Uterus (tissue), 4 donors: ENCODE measurements around the gene LUC7L2. TPM values are rescaled to one million over a fixed set of nuclear protein-coding genes. Genes with fewer than 3 reads are reported as not detected.
"Not testable (repeated sequence)": the region's sequence is repeated elsewhere in the genome, so short reads cannot be mapped to it uniquely, and the experiment has no call there.

Source experiments
- DNase-seq, 2 donors: peaks; one replicate each; pipeline ENCODE4 v3.0.0-alpha.2; 2019 to 2020
- H3K27ac ChIP-seq, 2 donors: fragments of 200-600 bp; sonication (generic); 1 replicate in 1 of 2; 2 replicates in 1 of 2; pipeline ENCODE4 v1.5.1; 2016 to 2018
- H3K27me3 ChIP-seq, 2 donors: fragments of 200-600 bp; sonication (generic); one replicate each; pipeline ENCODE4 v1.5.1; 2018 to 2019; ENCODE audit warnings: control low read depth in 1 of 2
- H3K36me3 ChIP-seq, 2 donors: fragments of 200-600 bp; sonication (generic); one replicate each; pipeline ENCODE4 v1.5.1; 2019; ENCODE audit warnings: control low read depth in 1 of 2
- H3K4me1 ChIP-seq, 2 donors: fragments of 200-600 bp; sonication (generic); one replicate each; pipeline ENCODE4 v1.5.1; 2018 to 2019; ENCODE audit warnings: control low read depth in 1 of 2
- H3K4me3 ChIP-seq, 2 donors: fragments of 200-600 bp; sonication (generic); 1 replicate in 1 of 2; 2 replicates in 1 of 2; pipeline ENCODE4 v1.5.1; 2018 to 2019; ENCODE audit warnings: mild to moderate bottlenecking in 1 of 2
- H3K9me3 ChIP-seq, 2 donors: fragments of 200-600 bp; sonication (generic); one replicate each; pipeline ENCODE4 v1.5.1; 2019; ENCODE audit warnings: control low read depth in 1 of 2
- CTCF ChIP-seq, 4 experiments: fragments of 200-600 bp in 2 of 4; fragments of 450-650 bp in 2 of 4; sonication (generic) in 2 of 4; IDR thresholded peaks; one replicate each; pipeline ENCODE4 v1.5.1; 2016 to 2019; ENCODE audit warnings: antibody characterized with exemption in 4 of 4, mild to moderate bottlenecking in 2 of 4, moderate library complexity in 1 of 4
- POLR2A ChIP-seq, 2 donors: fragments of 450-650 bp; IDR thresholded peaks; one replicate each; pipeline ENCODE4 v1.6.1; 2016; ENCODE audit warnings: antibody characterized with exemption in 2 of 2, mild to moderate bottlenecking in 1 of 2, moderate library complexity in 1 of 2
- intact Hi-C: fragments of 100-400 bp; cut with DNase I; formaldehyde crosslinking; loops from one replicate; pipeline ENCODE4 v1.15.1; 2023; ENCODE audit warnings: low total_unique reads
- total RNA-seq, 4 donors: library from RNA; depleted of rRNA in 3 of 4; stranded (reverse); fragments of >200 nt in 3 of 4; gene quantifications; one replicate each; pipeline versions ENCODE4 v1.1.0 to v1.2.4, GENCODE V29; 2014 to 2023
- donor health status: DM: yes; HTN: yes; CAD: no.

Gene LUC7L2
- total RNA-seq, 4 donors from 2014 or later, result 37.4 to 142 (median 72.6) TPM

- Histone ChIP-seq H3K9me3 (no peaks in the 10 kb centered on the region), H3K36me3 (no peaks in the 10 kb centered on the region), H3K4me1 (no peaks in the 10 kb centered on the region), H3K27ac (no peak overlapping the region), H3K27me3 (no peaks in the 10 kb centered on the region), H3K4me3 (no peak overlapping the region)
- no peak for TF ChIP-seq POLR2A (IDR thresholded peaks at IDR 0.05)
- TF ChIP-seq CTCF (IDR thresholded peaks at IDR 0.05), result no peak
- intact Hi-C loops, result no loop called here
- DNase-seq, result no peak
These were observed 30.6 kb upstream of the LUC7L2 start for GRCh38 chr7:139329119-139329518.

- no peak for DNase-seq
- TF ChIP-seq CTCF (IDR thresholded peaks at IDR 0.05), result no peak
- TF ChIP-seq POLR2A (IDR thresholded peaks at IDR 0.05), result no peak
- H3K9me3 ChIP-seq, result no peaks in the 10 kb centered on the region
- H3K4me1 ChIP-seq, result no peaks in the 10 kb centered on the region
- no peak overlapping the region for H3K27ac ChIP-seq
- no peak overlapping the region for H3K4me3 ChIP-seq
- no peaks in the 10 kb centered on the region for H3K36me3 ChIP-seq
- H3K27me3 ChIP-seq, result no peaks in the 10 kb centered on the region
- intact Hi-C loops, result no loop called here
These were observed 29.2 kb upstream of the LUC7L2 start for GRCh38 chr7:139330333-139331030.

GRCh38 chr7:139332697-139333359 lies 26.9 kb upstream of the LUC7L2 start:
- H3K4me3 ChIP-seq, result no peak overlapping the region
- TF ChIP-seq CTCF (IDR thresholded peaks at IDR 0.05) (no peak), POLR2A (IDR thresholded peaks at IDR 0.05) (no peak)
- intact Hi-C loops, result no loop called here
- no peaks in the 10 kb centered on the region for H3K4me1 ChIP-seq
- no peaks in the 10 kb centered on the region for H3K27me3 ChIP-seq
- no peaks in the 10 kb centered on the region for H3K36me3 ChIP-seq
- DNase-seq, result no peak
- no peaks in the 10 kb centered on the region for H3K9me3 ChIP-seq
- H3K27ac ChIP-seq, result no peak overlapping the region

GRCh38 chr7:139333443-139333842 lies 26.3 kb upstream of the LUC7L2 start:
- H3K9me3 ChIP-seq, intact Hi-C loops, H3K4me3 ChIP-seq, H3K27ac ChIP-seq, H3K4me1 ChIP-seq, DNase-seq, H3K27me3 ChIP-seq, H3K36me3 ChIP-seq: not testable (repeated sequence)

- Histone ChIP-seq H3K4me3 (no peak overlapping the region), H3K27ac (no peak overlapping the region), H3K27me3 (no peaks in the 10 kb centered on the region), H3K4me1 (no peaks in the 10 kb centered on the region), H3K9me3 (peaks cover 0 to under 1% of the 10 kb centered on the region in 2 donors), H3K36me3 (no peaks in the 10 kb centered on the region)
- intact Hi-C loops, result no loop called here
- no peak for DNase-seq
- TF ChIP-seq POLR2A (IDR thresholded peaks at IDR 0.05) (no peak), CTCF (IDR thresholded peaks at IDR 0.05) (no peak)
These were observed 25.1 kb upstream of the LUC7L2 start for GRCh38 chr7:139334399-139335150.
